ENCODE results near the gene RUNX1.

RUNX1 gene

GRCh38 chr21:34871026-34871908, 177.8 kb downstream of the RUNX1 start:
- H3K27ac ChIP-seq = no peak overlapping the region
- TF ChIP-seq ZFX (IDR thresholded peaks at IDR 0.05; ENCODE audit: borderline replicate concordance) = no peak
- TF ChIP-seq, protein P1, sequence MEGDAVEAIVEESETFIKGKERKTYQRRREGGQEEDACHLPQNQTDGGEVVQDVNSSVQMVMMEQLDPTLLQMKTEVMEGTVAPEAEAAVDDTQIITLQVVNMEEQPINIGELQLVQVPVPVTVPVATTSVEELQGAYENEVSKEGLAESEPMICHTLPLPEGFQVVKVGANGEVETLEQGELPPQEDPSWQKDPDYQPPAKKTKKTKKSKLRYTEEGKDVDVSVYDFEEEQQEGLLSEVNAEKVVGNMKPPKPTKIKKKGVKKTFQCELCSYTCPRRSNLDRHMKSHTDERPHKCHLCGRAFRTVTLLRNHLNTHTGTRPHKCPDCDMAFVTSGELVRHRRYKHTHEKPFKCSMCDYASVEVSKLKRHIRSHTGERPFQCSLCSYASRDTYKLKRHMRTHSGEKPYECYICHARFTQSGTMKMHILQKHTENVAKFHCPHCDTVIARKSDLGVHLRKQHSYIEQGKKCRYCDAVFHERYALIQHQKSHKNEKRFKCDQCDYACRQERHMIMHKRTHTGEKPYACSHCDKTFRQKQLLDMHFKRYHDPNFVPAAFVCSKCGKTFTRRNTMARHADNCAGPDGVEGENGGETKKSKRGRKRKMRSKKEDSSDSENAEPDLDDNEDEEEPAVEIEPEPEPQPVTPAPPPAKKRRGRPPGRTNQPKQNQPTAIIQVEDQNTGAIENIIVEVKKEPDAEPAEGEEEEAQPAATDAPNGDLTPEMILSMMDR (IDR thresholded peaks at IDR 0.05) = no peak

GRCh38 chr21:34870246-34870645, 178.9 kb downstream of the RUNX1 start:
- TF ChIP-seq ZFX (IDR thresholded peaks at IDR 0.05; ENCODE audit: borderline replicate concordance) = no peak
- TF ChIP-seq, protein P1 (IDR thresholded peaks at IDR 0.05) = no peak
- H3K27ac ChIP-seq = no peak overlapping the region

- TF ChIP-seq, protein P1 (IDR thresholded peaks at IDR 0.05) = no peak
- TF ChIP-seq ZFX (IDR thresholded peaks at IDR 0.05; ENCODE audit: borderline replicate concordance) = no peak
- no peak overlapping the region for H3K27ac ChIP-seq
These were observed 179.6 kb downstream of the RUNX1 start for GRCh38 chr21:34869545-34869944.

- TF ChIP-seq, protein P1 (IDR thresholded peaks at IDR 0.05) = no peak
- no peak overlapping the region for H3K27ac ChIP-seq
These were observed 181.3 kb downstream of the RUNX1 start for GRCh38 chr21:34867785-34868184.

DNA sequence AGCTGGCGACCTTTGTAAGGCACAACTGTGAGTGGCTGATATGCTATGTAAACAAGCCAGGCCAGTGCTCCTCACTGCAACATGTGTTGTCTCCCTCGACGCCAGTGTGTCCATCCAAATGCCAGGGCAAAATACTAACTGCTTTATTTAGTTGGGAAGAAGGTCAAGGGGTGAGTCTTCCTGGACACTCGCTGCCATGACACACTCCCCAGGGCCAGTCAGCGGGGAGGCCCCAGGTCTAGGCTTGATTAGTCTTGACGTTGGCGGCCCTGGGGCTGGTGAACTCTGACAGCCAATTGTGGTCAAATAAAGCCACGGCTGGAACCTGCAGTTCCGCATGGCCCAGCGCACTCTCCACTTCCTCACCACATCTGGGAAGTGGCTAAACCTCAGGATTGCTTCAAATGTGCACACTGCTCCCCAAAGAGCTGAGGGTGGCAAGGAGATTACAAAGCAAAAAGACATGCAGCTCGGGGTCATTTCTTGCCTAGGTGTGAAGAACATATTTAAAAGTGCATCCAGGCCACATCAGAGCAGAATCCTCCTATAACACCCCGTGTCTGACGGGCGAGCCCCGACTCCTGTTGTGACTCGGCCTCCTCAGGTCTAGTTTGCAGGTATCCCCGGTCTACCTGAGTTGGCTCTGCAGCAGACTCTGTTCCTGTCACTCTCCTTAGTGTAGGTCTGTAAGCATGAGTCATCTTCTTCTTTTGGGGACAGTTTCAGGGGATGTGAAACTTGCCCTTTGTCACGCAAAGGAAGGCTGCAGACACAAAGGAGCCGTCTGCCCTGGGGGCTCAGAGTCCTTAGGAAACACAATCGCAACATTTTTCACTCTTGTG, 183.5 kb downstream of the RUNX1 start:
- H3K27ac ChIP-seq = no peak overlapping the region

GRCh38 chr21:34864370-34865149, 184.5 kb downstream of the RUNX1 start:
- no peak for TF ChIP-seq ZFX (IDR thresholded peaks at IDR 0.05; ENCODE audit: borderline replicate concordance)
- TF ChIP-seq, protein P1 (IDR thresholded peaks at IDR 0.05) = no peak
- no peak overlapping the region for H3K27ac ChIP-seq

More for the DNA sequence above, 183.5 kb downstream of the RUNX1 start:
- TF ChIP-seq ZFX (IDR thresholded peaks at IDR 0.05; ENCODE audit: borderline replicate concordance) = no peak

GRCh38 chr21:34862951-34863350, 186.2 kb downstream of the RUNX1 start:
- no peak overlapping the region for H3K27ac ChIP-seq
- TF ChIP-seq, protein P1 (IDR thresholded peaks at IDR 0.05) = no peak

All from 22Rv1 (cell line).